H9 (cell line): ENCODE data around the gene TUT7. TPM values are rescaled to one million over a fixed set of nuclear protein-coding genes. Genes with fewer than 3 reads are reported as not detected.

Source experiments
- DNase-seq: peaks from one replicate; pipeline ENCODE4 v3.0.0-alpha.2; 2017
- H2AFZ ChIP-seq: one replicate; pipeline ENCODE4 v1.6.1; 2013; ENCODE audit warnings: mild to moderate bottlenecking, low read length, control low read depth, moderate library complexity
- H2AK5ac ChIP-seq: 2 replicates; pipeline ENCODE4 v1.6.1; 2013; ENCODE audit warnings: low read length, control low read depth, mixed read lengths; ENCODE audit not compliant: insufficient read length
- H2BK120ac ChIP-seq: one replicate; pipeline ENCODE4 v1.6.1; 2013; ENCODE audit warnings: low read depth, mild to moderate bottlenecking, low read length, control low read depth, inconsistent platforms; ENCODE audit not compliant: poor library complexity, severe bottlenecking
- H2BK12ac ChIP-seq: 2 replicates; pipeline ENCODE4 v1.6.1; 2013; ENCODE audit warnings: low read length, control low read depth, mixed read lengths, low read depth; ENCODE audit not compliant: insufficient read length
- H2BK15ac ChIP-seq: 2 replicates; pipeline ENCODE4 v1.6.1; 2013; ENCODE audit warnings: low read depth, low read length, control low read depth
- H2BK20ac ChIP-seq: one replicate; pipeline ENCODE4 v1.6.1; 2013; ENCODE audit warnings: low read depth, mild to moderate bottlenecking, low read length, control low read depth, inconsistent platforms; ENCODE audit not compliant: poor library complexity, severe bottlenecking
- H2BK5ac ChIP-seq: 2 replicates; pipeline ENCODE4 v1.6.1; 2013; ENCODE audit warnings: low read length, control low read depth, mixed read lengths; ENCODE audit not compliant: insufficient read length
- H3K14ac ChIP-seq: 2 replicates; pipeline ENCODE4 v1.6.1; 2013; ENCODE audit warnings: low read length, control low read depth; ENCODE audit not compliant: insufficient read depth
- H3K18ac ChIP-seq: 2 replicates; pipeline ENCODE4 v1.6.1; 2013; ENCODE audit warnings: low read depth, mild to moderate bottlenecking, mixed read lengths, low read length, control low read depth; ENCODE audit not compliant: insufficient read length
- H3K23ac ChIP-seq: 2 replicates; pipeline ENCODE4 v1.6.1; 2013; ENCODE audit warnings: low read length, control low read depth, mixed read lengths, low read depth; ENCODE audit not compliant: insufficient read length
- H3K23me2 ChIP-seq: 2 replicates; pipeline ENCODE4 v1.6.1; 2013; ENCODE audit warnings: low read depth, mild to moderate bottlenecking, mixed read lengths, low read length, control low read depth; ENCODE audit not compliant: insufficient read length, poor library complexity, severe bottlenecking
- H3K27ac ChIP-seq: 2 replicates; pipeline ENCODE4 v1.5.1; 2013; ENCODE audit warnings: low read length, control low read depth, mixed read lengths, low read depth; ENCODE audit not compliant: insufficient read length
- H3K27me3 ChIP-seq: 2 replicates; pipeline ENCODE4 v1.6.1; 2013; ENCODE audit warnings: low read length, control low read depth, inconsistent platforms; ENCODE audit not compliant: insufficient read depth
- H3K4ac ChIP-seq: 2 replicates; pipeline ENCODE4 v1.6.1; 2013; ENCODE audit warnings: low read depth, mild to moderate bottlenecking, control low read depth, inconsistent platforms, low read length, moderate library complexity
- H3K4me1 ChIP-seq: 2 replicates; pipeline ENCODE4 v1.6.1; 2013; ENCODE audit warnings: low read length, control low read depth, inconsistent platforms; ENCODE audit not compliant: insufficient read depth
- H3K4me2 ChIP-seq: 2 replicates; pipeline ENCODE4 v1.6.1; 2013; ENCODE audit warnings: low read length, control low read depth, mixed read lengths; ENCODE audit not compliant: insufficient read length, insufficient read depth
- H3K56ac ChIP-seq: 2 replicates; pipeline ENCODE4 v1.6.1; 2013; ENCODE audit warnings: low read depth, mild to moderate bottlenecking, mixed read lengths, low read length, control low read depth; ENCODE audit not compliant: insufficient read length
- H3K79me1 ChIP-seq: 2 replicates; pipeline ENCODE4 v1.6.1; 2013; ENCODE audit warnings: low read depth, mild to moderate bottlenecking, moderate library complexity, low read length, control low read depth, inconsistent platforms; ENCODE audit not compliant: insufficient read depth, poor library complexity, severe bottlenecking
- H3K79me2 ChIP-seq: 2 replicates; pipeline ENCODE4 v1.6.1; 2013; ENCODE audit warnings: low read length, control low read depth, inconsistent platforms; ENCODE audit not compliant: insufficient read depth
- H3K9ac ChIP-seq: 2 replicates; pipeline ENCODE4 v1.6.1; 2013; ENCODE audit warnings: low read length, control low read depth, mixed read lengths; ENCODE audit not compliant: insufficient read length; ENCODE audit errors: extremely low read depth
- H3K9me3 ChIP-seq: one replicate; pipeline ENCODE4 v1.6.1; 2013; ENCODE audit warnings: low read depth, low read length, inconsistent platforms; ENCODE audit not compliant: control insufficient read depth
- H3T11ph ChIP-seq: one replicate; pipeline ENCODE4 v1.6.1; 2013; ENCODE audit warnings: mild to moderate bottlenecking, low read length, control low read depth, inconsistent platforms
- H4K20me1 ChIP-seq: one replicate; pipeline ENCODE4 v1.6.1; 2013; ENCODE audit not compliant: control insufficient read depth, insufficient read length, insufficient read depth
- H4K5ac ChIP-seq: 2 replicates; pipeline ENCODE4 v1.6.1; 2013; ENCODE audit warnings: low read depth, mild to moderate bottlenecking, mixed read lengths, low read length, control low read depth; ENCODE audit not compliant: insufficient read length
- H4K8ac ChIP-seq: replicated peaks from 2 replicates; pipeline ENCODE4 v1.6.1; 2013; ENCODE audit warnings: low read length, control low read depth, mixed read lengths, low read depth; ENCODE audit not compliant: insufficient read length
- H4K91ac ChIP-seq: 2 replicates; pipeline ENCODE4 v1.6.1; 2013; ENCODE audit warnings: low read depth, mild to moderate bottlenecking, moderate library complexity, mixed read lengths, low read length, control low read depth; ENCODE audit not compliant: insufficient read length
- H3K27ac Mint-ChIP-seq, 3 experiments: 2 replicates in 2 of 3; 3 replicates in 1 of 3; pipeline ENCODE4 v1.8.0; 2020 to 2021; ENCODE audit warnings: mixed read lengths in 3 of 3, mild to moderate bottlenecking in 1 of 3, moderate library complexity in 1 of 3
- H3K27me3 Mint-ChIP-seq: 2 replicates; pipeline ENCODE4 v1.8.0; 2021; ENCODE audit warnings: low read depth, mild to moderate bottlenecking, moderate library complexity, mixed read lengths
- H3K36me3 Mint-ChIP-seq, 3 experiments: 2 replicates in 2 of 3; 3 replicates in 1 of 3; pipeline ENCODE4 v1.8.0; 2020 to 2021; ENCODE audit warnings: low read depth in 3 of 3, mixed read lengths in 3 of 3; ENCODE audit not compliant: insufficient read depth in 1 of 3
- H3K4me1 Mint-ChIP-seq, 2 experiments: 2 replicates each; pipeline ENCODE4 v1.8.0; 2020; ENCODE audit warnings: mixed read lengths in 2 of 2
- H3K4me3 Mint-ChIP-seq, 2 experiments: 2 replicates in 1 of 2; 3 replicates in 1 of 2; pipeline ENCODE4 v1.8.0; 2020 to 2021; ENCODE audit warnings: mild to moderate bottlenecking in 2 of 2, mixed read lengths in 2 of 2, moderate library complexity in 1 of 2
- H3K9me3 Mint-ChIP-seq, 2 experiments: 2 replicates in 1 of 2; 3 replicates in 1 of 2; pipeline ENCODE4 v1.8.0; 2020; ENCODE audit warnings: mild to moderate bottlenecking in 2 of 2, mixed read lengths in 2 of 2, moderate library complexity in 1 of 2
- CTCF ChIP-seq: fragments of 200-600 bp; sonication (generic); conservative IDR thresholded peaks from 3 replicates; pipeline ENCODE4 v1.8.0; 2021; ENCODE audit warnings: antibody characterized with exemption, mild to moderate bottlenecking
- WGBS: extraction: QIAGEN DNeasy Blood & Tissue Kit; methylation state at CpG from one replicate; pipeline ENCODE4 v1.1.7; 2013; ENCODE audit warnings: missing lambda C conversion rate, low lambda C conversion rate, mixed read lengths; ENCODE audit not compliant: insufficient read length; ENCODE audit errors: extremely low coverage; 5-methylcytosine and 5-hydroxymethylcytosine counted together
- total RNA-seq: library from RNA; stranded (reverse); gene quantifications from 2 replicates; pipeline ENCODE4 v1.2.1, GENCODE V29; 2021

Gene TUT7
- total RNA-seq, 1 experiment from 2014 or later = 23.1 TPM

DNA sequence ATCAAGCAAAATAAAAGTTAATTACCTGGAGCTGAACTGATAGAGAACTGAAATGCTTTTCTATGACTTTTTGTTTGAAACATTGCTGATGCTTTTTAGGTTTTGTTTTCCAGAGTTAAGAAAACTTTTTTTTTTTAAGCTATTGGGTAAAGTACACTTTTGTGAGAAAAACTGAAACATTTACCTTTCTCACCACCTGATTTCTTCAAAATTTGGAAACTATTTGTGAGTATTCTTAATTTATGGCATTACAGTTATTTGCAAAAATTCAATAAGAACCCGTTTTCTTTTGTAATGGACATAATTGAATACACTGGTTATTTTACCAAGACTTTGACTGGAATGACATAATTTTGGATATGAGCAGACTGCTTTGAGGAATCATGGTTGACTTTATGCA, 101.3 kb downstream of the TUT7 start:
- Histone ChIP-seq H4K8ac (no peak overlapping the region), H4K91ac (no peak overlapping the region), H4K20me1 (no peaks in the 10 kb centered on the region), H2BK15ac (no peak overlapping the region), H2BK120ac (no peak overlapping the region), H4K5ac (no peak overlapping the region), H3K4me2 (no peak overlapping the region), H3K27me3 (no peaks in the 10 kb centered on the region), H3K18ac (no peak overlapping the region), H2BK12ac (no peak overlapping the region), H3K56ac (no peak overlapping the region), H3K9ac (no peak overlapping the region), H3K27ac (no peak overlapping the region), H2BK20ac (no peak overlapping the region), H3K9me3 (peaks cover 9% of the 10 kb centered on the region), H3K23ac (no peak overlapping the region), H2AK5ac (no peak overlapping the region), H3T11ph (no peak overlapping the region), H3K79me1 (no peaks in the 10 kb centered on the region), H2BK5ac (no peak overlapping the region), H2AFZ (no peak overlapping the region), H3K4ac (no peak overlapping the region), H3K23me2 (no peaks in the 10 kb centered on the region), H3K79me2 (no peaks in the 10 kb centered on the region), H3K4me1 (no peaks in the 10 kb centered on the region), H3K14ac (no peak overlapping the region)
- H3K27ac Mint-ChIP-seq = no peak overlapping the region
- DNase-seq = no peak
- WGBS = no CpG with 5 or more reads among the region's 1 CpG
- peaks cover 10 to 12% (median 11%) of the 10 kb centered on the region in 3 experiments for H3K36me3 Mint-ChIP-seq
- peaks cover 0 to 5% of the 10 kb centered on the region in 2 experiments; a peak in 1 of 4 replicates for H3K4me1 Mint-ChIP-seq
- TF ChIP-seq CTCF = no peak
- peaks cover 16 to 24% of the 10 kb centered on the region in 2 experiments for H3K9me3 Mint-ChIP-seq
- no peak overlapping the region for H3K4me3 Mint-ChIP-seq
- H3K27me3 Mint-ChIP-seq = no peaks in the 10 kb centered on the region
